ENCODE data around the gene SEPTIN7.

The SEPTIN7 gene

GRCh38 chr7:35816514-35816913 lies 15.7 kb downstream of the SEPTIN7 start:
- Histone ChIP-seq H2AFZ (ENCODE audit: low read length, unreplicated experiment) (no peak overlapping the region), H3K79me2 (ENCODE audit: control insufficient read depth, insufficient read depth, low read length, unreplicated experiment) (peaks cover 99% of the 10 kb centered on the region), H3K36me3 (ENCODE audit: insufficient read depth, low read length) (peaks cover 23% of the 10 kb centered on the region), H3K27ac (ENCODE audit: low read depth, low read length) (no peak overlapping the region), H3K4me3 (ENCODE audit: low read depth, low read length) (no peak overlapping the region), H3K4me1 (ENCODE audit: control insufficient read depth, insufficient read depth, low read length, unreplicated experiment) (no peaks in the 10 kb centered on the region), H3K27me3 (ENCODE audit: insufficient read depth, low read length) (no peaks in the 10 kb centered on the region)

- H2AFZ ChIP-seq (ENCODE audit: low read length, unreplicated experiment): no peak overlapping the region
- H3K4me3 ChIP-seq (ENCODE audit: low read depth, low read length): no peak overlapping the region
- no peak overlapping the region for H3K27ac ChIP-seq (ENCODE audit: low read depth, low read length)
- peaks cover 99% of the 10 kb centered on the region for H3K79me2 ChIP-seq (ENCODE audit: control insufficient read depth, insufficient read depth, low read length, unreplicated experiment)
- no peaks in the 10 kb centered on the region for H3K4me1 ChIP-seq (ENCODE audit: control insufficient read depth, insufficient read depth, low read length, unreplicated experiment)
- peaks cover 23% of the 10 kb centered on the region for H3K36me3 ChIP-seq (ENCODE audit: insufficient read depth, low read length)
- H3K27me3 ChIP-seq (ENCODE audit: insufficient read depth, low read length): no peaks in the 10 kb centered on the region
Measured at GRCh38 chr7:35817181-35817580, 16.3 kb downstream of the SEPTIN7 start.

GRCh38 chr7:35817930-35818329 lies 17.1 kb downstream of the SEPTIN7 start:
- no peak overlapping the region for H2AFZ ChIP-seq (ENCODE audit: low read length, unreplicated experiment)
- peaks cover 3% of the 10 kb centered on the region for H3K4me1 ChIP-seq (ENCODE audit: control insufficient read depth, insufficient read depth, low read length, unreplicated experiment)
- H3K4me3 ChIP-seq (ENCODE audit: low read depth, low read length): no peak overlapping the region
- no peak overlapping the region for H3K27ac ChIP-seq (ENCODE audit: low read depth, low read length)
- peaks cover 99% of the 10 kb centered on the region for H3K79me2 ChIP-seq (ENCODE audit: control insufficient read depth, insufficient read depth, low read length, unreplicated experiment)
- H3K36me3 ChIP-seq (ENCODE audit: insufficient read depth, low read length): peaks cover 23% of the 10 kb centered on the region
- H3K27me3 ChIP-seq (ENCODE audit: insufficient read depth, low read length): no peaks in the 10 kb centered on the region

- H2AFZ ChIP-seq (ENCODE audit: low read length, unreplicated experiment): no peak overlapping the region
- H3K4me1 ChIP-seq (ENCODE audit: control insufficient read depth, insufficient read depth, low read length, unreplicated experiment): peaks cover 3% of the 10 kb centered on the region
- no peak overlapping the region for H3K4me3 ChIP-seq (ENCODE audit: low read depth, low read length)
- H3K27me3 ChIP-seq (ENCODE audit: insufficient read depth, low read length): no peaks in the 10 kb centered on the region
- peaks cover 23% of the 10 kb centered on the region for H3K36me3 ChIP-seq (ENCODE audit: insufficient read depth, low read length)
- peaks cover 99% of the 10 kb centered on the region for H3K79me2 ChIP-seq (ENCODE audit: control insufficient read depth, insufficient read depth, low read length, unreplicated experiment)
- no peak overlapping the region for H3K27ac ChIP-seq (ENCODE audit: low read depth, low read length)
Measured at GRCh38 chr7:35818513-35818912, 17.7 kb downstream of the SEPTIN7 start.

GRCh38 chr7:35819310-35819709 lies 18.5 kb downstream of the SEPTIN7 start:
- Histone ChIP-seq H3K79me2 (ENCODE audit: control insufficient read depth, insufficient read depth, low read length, unreplicated experiment) (peaks cover 99% of the 10 kb centered on the region), H3K4me3 (ENCODE audit: low read depth, low read length) (no peak overlapping the region), H3K36me3 (ENCODE audit: insufficient read depth, low read length) (peaks cover 18% of the 10 kb centered on the region), H2AFZ (ENCODE audit: low read length, unreplicated experiment) (no peak overlapping the region), H3K4me1 (ENCODE audit: control insufficient read depth, insufficient read depth, low read length, unreplicated experiment) (peaks cover 3% of the 10 kb centered on the region), H3K27ac (ENCODE audit: low read depth, low read length) (no peak overlapping the region), H3K27me3 (ENCODE audit: insufficient read depth, low read length) (no peaks in the 10 kb centered on the region)

- H3K27me3 ChIP-seq (ENCODE audit: insufficient read depth, low read length): no peaks in the 10 kb centered on the region
- H3K4me3 ChIP-seq (ENCODE audit: low read depth, low read length): no peak overlapping the region
- peaks cover 3% of the 10 kb centered on the region for H3K4me1 ChIP-seq (ENCODE audit: control insufficient read depth, insufficient read depth, low read length, unreplicated experiment)
- peaks cover 99% of the 10 kb centered on the region for H3K79me2 ChIP-seq (ENCODE audit: control insufficient read depth, insufficient read depth, low read length, unreplicated experiment)
- H2AFZ ChIP-seq (ENCODE audit: low read length, unreplicated experiment): no peak overlapping the region
- H3K36me3 ChIP-seq (ENCODE audit: insufficient read depth, low read length): peaks cover 16% of the 10 kb centered on the region
- no peak overlapping the region for H3K27ac ChIP-seq (ENCODE audit: low read depth, low read length)
Measured at GRCh38 chr7:35819954-35820703, 19.3 kb downstream of the SEPTIN7 start.

- peaks cover 99% of the 10 kb centered on the region for H3K79me2 ChIP-seq (ENCODE audit: control insufficient read depth, insufficient read depth, low read length, unreplicated experiment)
- H3K4me1 ChIP-seq (ENCODE audit: control insufficient read depth, insufficient read depth, low read length, unreplicated experiment): peaks cover 3% of the 10 kb centered on the region
Measured at GRCh38 chr7:35820858-35821257, 20.0 kb downstream of the SEPTIN7 start.

GRCh38 chr7:35823440-35823839 lies 22.6 kb downstream of the SEPTIN7 start:
- Histone ChIP-seq H3K27ac (ENCODE audit: low read depth, low read length) (no peak overlapping the region), H3K36me3 (ENCODE audit: insufficient read depth, low read length) (no peaks in the 10 kb centered on the region; the same call in 1 of the 2 replicates), H3K79me2 (ENCODE audit: control insufficient read depth, insufficient read depth, low read length, unreplicated experiment) (peaks cover 98% of the 10 kb centered on the region), H3K4me1 (ENCODE audit: control insufficient read depth, insufficient read depth, low read length, unreplicated experiment) (peaks cover 8% of the 10 kb centered on the region), H2AFZ (ENCODE audit: low read length, unreplicated experiment) (no peak overlapping the region), H3K4me3 (ENCODE audit: low read depth, low read length) (no peak overlapping the region), H3K27me3 (ENCODE audit: insufficient read depth, low read length) (no peaks in the 10 kb centered on the region)

More at GRCh38 chr7:35820858-35821257, 20.0 kb downstream of the SEPTIN7 start:
- Histone ChIP-seq H3K27me3 (ENCODE audit: insufficient read depth, low read length) (no peaks in the 10 kb centered on the region), H3K4me3 (ENCODE audit: low read depth, low read length) (no peak overlapping the region), H3K27ac (ENCODE audit: low read depth, low read length) (no peak overlapping the region), H2AFZ (ENCODE audit: low read length, unreplicated experiment) (no peak overlapping the region), H3K36me3 (ENCODE audit: insufficient read depth, low read length) (peaks cover 14% of the 10 kb centered on the region)

- H3K4me3 ChIP-seq (ENCODE audit: low read depth, low read length): no peak overlapping the region
- peaks cover 99% of the 10 kb centered on the region for H3K79me2 ChIP-seq (ENCODE audit: control insufficient read depth, insufficient read depth, low read length, unreplicated experiment)
- H2AFZ ChIP-seq (ENCODE audit: low read length, unreplicated experiment): no peak overlapping the region
- H3K36me3 ChIP-seq (ENCODE audit: insufficient read depth, low read length): no peaks in the 10 kb centered on the region; the same call in 1 of the 2 replicates
- no peaks in the 10 kb centered on the region for H3K27me3 ChIP-seq (ENCODE audit: insufficient read depth, low read length)
- no peak overlapping the region for H3K27ac ChIP-seq (ENCODE audit: low read depth, low read length)
- peaks cover 20% of the 10 kb centered on the region for H3K4me1 ChIP-seq (ENCODE audit: control insufficient read depth, insufficient read depth, low read length, unreplicated experiment)
Measured at GRCh38 chr7:35825974-35826373, 25.1 kb downstream of the SEPTIN7 start.

- peaks cover 26% of the 10 kb centered on the region for H3K4me1 ChIP-seq (ENCODE audit: control insufficient read depth, insufficient read depth, low read length, unreplicated experiment)
- no peak overlapping the region for H3K4me3 ChIP-seq (ENCODE audit: low read depth, low read length)
- H3K27me3 ChIP-seq (ENCODE audit: insufficient read depth, low read length): no peaks in the 10 kb centered on the region
- H3K36me3 ChIP-seq (ENCODE audit: insufficient read depth, low read length): no peaks in the 10 kb centered on the region; the same call in 1 of the 2 replicates
- no peak overlapping the region for H2AFZ ChIP-seq (ENCODE audit: low read length, unreplicated experiment)
- no peak overlapping the region for H3K27ac ChIP-seq (ENCODE audit: low read depth, low read length)
- peaks cover 99% of the 10 kb centered on the region for H3K79me2 ChIP-seq (ENCODE audit: control insufficient read depth, insufficient read depth, low read length, unreplicated experiment)
Measured at GRCh38 chr7:35826751-35827150, 25.9 kb downstream of the SEPTIN7 start.

GRCh38 chr7:35828817-35829216 lies 28.0 kb downstream of the SEPTIN7 start:
- Histone ChIP-seq H3K4me3 (ENCODE audit: low read depth, low read length) (no peak overlapping the region), H3K36me3 (ENCODE audit: insufficient read depth, low read length) (peaks cover 17% of the 10 kb centered on the region), H3K79me2 (ENCODE audit: control insufficient read depth, insufficient read depth, low read length, unreplicated experiment) (peaks cover 100% of the 10 kb centered on the region), H2AFZ (ENCODE audit: low read length, unreplicated experiment) (no peak overlapping the region), H3K27ac (ENCODE audit: low read depth, low read length) (no peak overlapping the region), H3K4me1 (ENCODE audit: control insufficient read depth, insufficient read depth, low read length, unreplicated experiment) (peaks cover 23% of the 10 kb centered on the region), H3K27me3 (ENCODE audit: insufficient read depth, low read length) (no peaks in the 10 kb centered on the region)

Data from ACC112 (cell line).